CD4-positive, alpha-beta T cell treated with Interleukin-15 for 1 hour (primary cell): Measurements from ENCODE around the gene RARA.

ENCODE experiments used
- DNase-seq: peaks from one replicate; pipeline ENCODE4 v3.0.0-alpha.2; 2020

The RARA gene

DNA sequence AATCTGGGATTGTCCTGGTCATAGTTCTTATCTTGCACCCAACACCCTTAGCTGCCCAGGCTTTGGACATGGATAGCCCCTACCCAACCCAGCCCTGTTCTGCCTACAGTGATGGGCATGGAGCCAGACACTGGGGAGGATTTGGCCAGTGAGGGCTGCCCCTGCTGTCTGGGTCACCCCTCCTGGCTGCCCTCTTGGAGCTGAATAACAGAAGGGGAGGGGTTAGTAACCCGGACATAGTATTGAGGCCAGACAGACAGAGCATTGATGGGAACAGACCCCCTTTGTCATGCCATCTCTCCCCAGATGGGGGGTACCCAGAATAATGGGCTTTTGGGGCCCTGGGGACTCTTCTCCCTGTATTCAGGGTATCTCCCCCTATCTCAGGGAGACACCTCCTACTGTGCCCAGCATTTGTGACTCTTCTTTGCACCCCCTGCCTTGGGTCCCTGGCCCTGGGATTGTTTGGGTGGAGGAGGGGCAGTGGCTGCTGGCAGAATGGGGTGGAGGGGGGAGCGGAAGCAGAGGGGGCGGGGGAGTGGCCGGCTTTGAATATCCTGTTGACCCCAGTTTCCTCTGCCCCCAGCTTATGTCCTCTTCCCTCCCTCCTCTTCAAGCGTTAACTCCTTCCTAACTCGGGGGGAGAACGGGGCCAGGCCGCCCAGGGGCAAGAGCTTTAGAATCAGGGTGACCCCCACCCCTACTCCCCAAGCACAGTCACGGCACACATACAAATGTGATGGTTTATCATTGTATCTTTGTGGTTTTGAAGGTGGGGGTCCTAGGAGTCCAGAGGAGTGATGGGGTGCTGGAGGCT, 38.5 kb downstream of the RARA start:
- no peak for DNase-seq

DNA sequence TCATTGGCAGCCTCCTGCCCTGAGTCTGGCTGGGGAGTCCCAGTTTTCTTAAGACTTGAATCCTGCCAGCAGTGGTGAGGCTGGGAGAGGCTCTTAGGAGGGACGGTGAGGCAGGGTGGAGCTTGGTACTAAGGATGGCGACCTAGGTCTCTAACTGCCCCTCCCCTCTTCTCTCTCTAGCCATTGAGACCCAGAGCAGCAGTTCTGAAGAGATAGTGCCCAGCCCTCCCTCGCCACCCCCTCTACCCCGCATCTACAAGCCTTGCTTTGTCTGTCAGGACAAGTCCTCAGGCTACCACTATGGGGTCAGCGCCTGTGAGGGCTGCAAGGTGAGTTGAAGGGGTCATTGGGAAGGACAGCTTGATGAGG, 39.1 kb downstream of the RARA start:
- no peak for DNase-seq

- DNase-seq = no peak
Measured at GRCh38 chr17:40348562-40349476, 39.8 kb downstream of the RARA start.

GRCh38 chr17:40349477-40349894, 40.5 kb downstream of the RARA start:
- no peak for DNase-seq

DNA sequence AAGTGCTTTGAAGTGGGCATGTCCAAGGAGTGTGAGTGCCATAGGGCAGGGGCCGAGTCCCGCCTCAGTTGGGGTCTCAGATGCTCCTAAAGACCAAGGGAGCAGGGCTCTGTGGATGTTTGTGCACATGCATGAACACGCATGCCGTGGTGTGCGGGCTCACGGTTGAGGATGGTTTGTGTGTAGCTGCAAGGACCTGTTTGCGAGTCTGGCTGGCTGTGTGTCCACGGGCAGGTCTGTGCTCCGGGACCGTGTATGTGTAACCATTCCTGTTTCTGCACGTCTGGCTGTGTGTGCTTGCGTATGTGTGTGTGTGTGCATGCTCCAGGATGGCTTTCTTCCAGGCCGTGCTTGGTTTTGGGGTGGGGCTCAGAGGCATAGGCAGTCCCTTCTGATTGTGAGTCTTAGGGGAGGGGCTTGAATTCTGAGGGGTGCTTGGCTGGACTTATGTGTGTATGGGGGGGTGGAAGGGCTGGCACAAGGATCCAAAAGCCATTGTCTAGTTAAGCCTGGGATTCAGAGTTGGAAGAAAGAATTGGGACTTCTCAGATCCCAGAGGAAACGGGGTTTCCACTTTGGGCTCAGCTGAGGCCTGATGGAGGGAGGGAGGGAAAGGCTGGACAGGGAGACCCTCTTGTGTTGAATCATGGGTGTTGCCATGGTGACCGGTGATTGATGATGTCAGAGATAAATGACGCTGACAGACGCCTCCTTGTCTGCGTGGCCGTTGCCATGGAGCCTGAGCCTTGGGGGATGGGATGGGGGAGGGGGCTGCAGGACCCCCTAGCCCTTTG, 41.1 kb downstream of the RARA start:
- DNase-seq = no peak

GRCh38 chr17:40350689-40351358, 41.8 kb downstream of the RARA start:
- DNase-seq = no peak

DNA sequence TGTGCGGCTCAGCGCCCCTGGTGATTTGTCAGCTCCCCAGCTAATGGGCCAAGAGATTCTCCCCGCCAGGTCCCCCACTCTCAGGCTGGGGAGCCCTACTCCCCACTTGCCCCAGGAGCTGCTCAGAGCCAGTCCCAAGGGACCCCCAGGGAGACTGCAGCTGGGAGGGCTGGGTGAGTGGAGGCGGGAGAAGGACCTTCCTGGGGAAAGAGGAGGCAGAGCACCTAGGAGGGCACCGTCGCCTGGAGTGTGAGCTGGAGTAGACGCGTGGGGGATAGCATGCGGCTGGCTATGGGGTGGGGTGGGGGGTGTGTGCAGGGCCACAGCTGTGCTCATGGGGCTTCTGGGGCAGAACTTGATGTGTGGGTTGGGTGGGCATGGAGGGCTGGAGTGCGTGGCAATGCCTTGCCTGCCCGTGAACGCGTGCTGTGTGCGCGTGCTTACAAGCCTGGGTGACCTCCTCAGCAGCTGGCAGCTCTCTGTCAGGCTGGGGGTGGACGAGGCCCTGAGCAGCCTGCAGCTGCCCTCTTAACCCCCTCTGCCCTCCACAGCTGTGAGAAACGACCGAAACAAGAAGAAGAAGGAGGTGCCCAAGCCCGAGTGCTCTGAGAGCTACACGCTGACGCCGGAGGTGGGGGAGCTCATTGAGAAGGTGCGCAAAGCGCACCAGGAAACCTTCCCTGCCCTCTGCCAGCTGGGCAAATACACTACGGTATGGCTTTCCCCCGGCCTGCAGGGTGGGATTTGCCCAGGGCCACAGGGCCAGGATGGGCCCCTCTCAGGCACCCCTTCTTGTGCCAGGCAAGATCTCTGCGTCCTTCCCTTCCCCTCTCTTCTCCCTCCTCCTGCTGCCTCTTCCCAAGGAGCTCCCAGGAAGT, 42.6 kb downstream of the RARA start:
- no peak for DNase-seq

DNA sequence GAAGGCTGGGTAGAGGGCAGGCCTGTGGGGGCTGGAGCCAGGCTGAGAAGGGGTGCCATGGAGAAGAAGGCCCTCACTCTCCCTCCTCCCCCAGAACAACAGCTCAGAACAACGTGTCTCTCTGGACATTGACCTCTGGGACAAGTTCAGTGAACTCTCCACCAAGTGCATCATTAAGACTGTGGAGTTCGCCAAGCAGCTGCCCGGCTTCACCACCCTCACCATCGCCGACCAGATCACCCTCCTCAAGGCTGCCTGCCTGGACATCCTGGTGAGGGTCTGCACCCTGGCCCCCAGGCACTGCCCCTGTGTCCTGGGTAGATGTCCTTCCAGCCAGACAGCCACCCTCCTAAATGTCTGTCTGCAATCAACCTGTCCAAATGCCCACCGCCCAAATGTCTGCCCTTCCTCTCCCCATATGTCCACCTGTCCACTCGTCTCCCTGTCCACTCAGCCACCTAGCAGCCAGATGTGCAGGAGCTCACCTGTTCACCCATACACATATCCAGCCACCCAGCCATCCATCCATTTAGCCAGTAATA, 43.3 kb downstream of the RARA start:
- no peak for DNase-seq

DNA sequence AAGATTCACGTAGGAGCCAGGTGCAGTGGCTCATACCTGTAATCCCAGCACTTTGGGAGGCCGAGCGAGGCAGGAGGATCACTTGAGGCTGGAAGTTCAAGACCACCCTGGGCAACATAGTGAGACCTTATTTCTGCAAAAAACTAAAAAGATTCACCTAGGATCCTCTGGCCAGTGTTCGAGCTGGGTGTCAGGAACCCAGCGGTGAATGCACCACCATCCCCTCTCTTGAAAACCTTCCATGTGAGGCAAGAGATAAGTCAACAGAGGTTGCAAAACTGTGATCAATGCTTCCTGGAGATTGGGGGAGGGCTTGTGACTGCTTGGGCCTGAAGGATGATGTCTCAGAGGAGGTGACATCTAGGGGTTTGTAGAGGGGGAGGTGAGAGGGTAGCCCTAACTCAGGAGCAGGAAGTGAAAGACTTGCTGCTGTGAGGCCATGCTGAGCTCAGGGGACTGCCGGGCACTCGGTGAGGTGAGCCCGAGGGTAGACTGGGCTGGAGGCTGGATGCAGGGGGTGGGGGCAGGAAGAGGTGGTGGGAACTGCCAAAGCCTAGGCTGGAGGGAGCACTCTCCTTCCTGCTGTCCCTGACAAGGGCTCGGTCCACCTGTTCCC, 43.9 kb downstream of the RARA start:
- DNase-seq = no peak

GRCh38 chr17:40354221-40355122, 45.5 kb downstream of the RARA start:
- DNase-seq = no peak

- DNase-seq = peak; percentile 75
Measured at GRCh38 chr17:40355123-40355803, 46.3 kb downstream of the RARA start.

GRCh38 chr17:40355804-40356758, 47.1 kb downstream of the RARA start:
- no peak for DNase-seq

DNA sequence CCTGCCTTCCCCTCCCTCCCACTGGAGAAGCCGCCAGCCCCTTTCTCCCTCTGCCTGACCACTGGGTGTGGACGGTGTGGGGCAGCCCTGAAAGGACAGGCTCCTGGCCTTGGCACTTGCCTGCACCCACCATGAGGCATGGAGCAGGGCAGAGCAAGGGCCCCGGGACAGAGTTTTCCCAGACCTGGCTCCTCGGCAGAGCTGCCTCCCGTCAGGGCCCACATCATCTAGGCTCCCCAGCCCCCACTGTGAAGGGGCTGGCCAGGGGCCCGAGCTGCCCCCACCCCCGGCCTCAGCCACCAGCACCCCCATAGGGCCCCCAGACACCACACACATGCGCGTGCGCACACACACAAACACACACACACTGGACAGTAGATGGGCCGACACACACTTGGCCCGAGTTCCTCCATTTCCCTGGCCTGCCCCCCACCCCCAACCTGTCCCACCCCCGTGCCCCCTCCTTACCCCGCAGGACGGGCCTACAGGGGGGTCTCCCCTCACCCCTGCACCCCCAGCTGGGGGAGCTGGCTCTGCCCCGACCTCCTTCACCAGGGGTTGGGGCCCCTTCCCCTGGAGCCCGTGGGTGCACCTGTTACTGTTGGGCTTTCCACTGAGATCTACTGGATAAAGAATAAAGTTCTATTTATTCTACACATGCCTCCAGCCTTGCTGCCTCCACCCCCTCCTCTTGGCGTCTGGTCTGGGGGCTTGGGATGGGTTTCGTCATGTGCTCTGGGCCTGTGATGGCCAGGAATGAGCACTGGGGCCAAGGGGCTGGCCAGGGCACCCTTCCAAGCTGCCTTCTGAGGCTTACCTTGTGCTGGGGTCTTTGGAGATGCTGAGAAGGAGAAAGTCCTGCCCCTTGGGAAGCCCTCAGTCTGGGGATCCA, 48.3 kb downstream of the RARA start:
- DNase-seq = no peak

- peak; percentile 85 for DNase-seq
Measured at GRCh38 chr17:40358323-40359038, 49.5 kb downstream of the RARA start.

DNA sequence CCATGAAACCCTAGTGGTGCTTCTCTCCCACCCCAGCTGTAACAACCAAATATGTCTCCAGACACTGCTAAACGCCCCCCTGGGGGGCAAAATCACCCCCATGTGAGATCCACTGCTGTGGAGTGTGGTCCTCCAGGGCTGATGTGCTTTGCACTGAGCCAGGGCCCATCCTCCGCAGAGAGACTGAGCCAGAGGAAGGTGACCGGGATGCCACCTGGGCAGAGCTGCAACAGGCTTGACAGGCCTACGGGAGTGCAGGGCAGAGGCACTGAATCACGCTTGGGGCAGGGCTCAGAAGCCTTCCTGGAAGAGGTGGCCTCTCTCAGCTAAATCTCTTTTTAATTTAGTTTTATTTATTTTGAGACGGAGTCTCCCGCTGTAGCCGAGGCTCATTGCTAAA, 51.1 kb downstream of the RARA start:
- no peak for DNase-seq
